ENCODE results near the gene LRRC28. TPM values are rescaled to one million over a fixed set of nuclear protein-coding genes. Genes with fewer than 3 reads are reported as not detected.

The LRRC28 gene
- total and polyA plus RNA-seq, 5 donors: 13.7 to 30.9 (median 30.5) TPM

GRCh38 chr15:99431661-99432091, 180.4 kb downstream of the LRRC28 start:
- DNase-seq: peak in 2 of 3 donors; percentile 28 to 63
- H3K27me3 ChIP-seq (ENCODE audit: control insufficient read depth, insufficient read depth): no peaks in the 10 kb centered on the region
- no peak overlapping the region for H3K4me3 ChIP-seq (ENCODE audit: low read length)
- no peaks in the 10 kb centered on the region for H3K9me3 ChIP-seq (ENCODE audit: control insufficient read depth, low read length)
- H3K27ac ChIP-seq (ENCODE audit: low read length): no peak overlapping the region
- H3K4me1 ChIP-seq (ENCODE audit: control insufficient read depth, insufficient read depth, low read length): peaks cover 6% of the 10 kb centered on the region
- 99% methylated on average over 13 of the region's 13 CpGs for WGBS
- intact Hi-C loops (cut with DNase I): no loop called here
- no peak for ATAC-seq

- no peak overlapping the region for H3K4me3 ChIP-seq (ENCODE audit: low read length)
- no peak for ATAC-seq
- peak in 2 of 3 donors; percentile 32 to 58 for DNase-seq
- H3K27ac ChIP-seq (ENCODE audit: low read length): no peak overlapping the region
- WGBS: 93% methylated on average over 15 of the region's 15 CpGs
- no peaks in the 10 kb centered on the region for H3K27me3 ChIP-seq (ENCODE audit: control insufficient read depth, insufficient read depth)
- intact Hi-C loops (cut with DNase I): no loop called here
- peaks cover 8% of the 10 kb centered on the region for H3K4me1 ChIP-seq (ENCODE audit: control insufficient read depth, insufficient read depth, low read length)
- no peaks in the 10 kb centered on the region for H3K9me3 ChIP-seq (ENCODE audit: control insufficient read depth, low read length)
Measured at GRCh38 chr15:99432271-99433025, 181.2 kb downstream of the LRRC28 start.

GRCh38 chr15:99433026-99433756, 181.9 kb downstream of the LRRC28 start:
- H3K4me1 ChIP-seq (ENCODE audit: control insufficient read depth, insufficient read depth, low read length): peaks cover 15% of the 10 kb centered on the region
- 41% methylated on average over 14 of the region's 14 CpGs for WGBS
- H3K4me3 ChIP-seq (ENCODE audit: low read length): no peak overlapping the region
- H3K9me3 ChIP-seq (ENCODE audit: control insufficient read depth, low read length): no peaks in the 10 kb centered on the region
- peak overlapping the region; percentile 28 for H3K27ac ChIP-seq (ENCODE audit: low read length)
- intact Hi-C loops (cut with DNase I): no loop called here
- DNase-seq (peak in 2 of 3 donors; percentile 61 to 66), ATAC-seq (peak; percentile 13 to 63)
- no peaks in the 10 kb centered on the region for H3K27me3 ChIP-seq (ENCODE audit: control insufficient read depth, insufficient read depth)

- peaks cover 16% of the 10 kb centered on the region for H3K4me1 ChIP-seq (ENCODE audit: control insufficient read depth, insufficient read depth, low read length)
- no peak overlapping the region for H3K27ac ChIP-seq (ENCODE audit: low read length)
- no peaks in the 10 kb centered on the region for H3K27me3 ChIP-seq (ENCODE audit: control insufficient read depth, insufficient read depth)
- peak in 2 of 3 donors; percentile 19 to 58 for DNase-seq
- H3K9me3 ChIP-seq (ENCODE audit: control insufficient read depth, low read length): no peaks in the 10 kb centered on the region
- intact Hi-C loops (cut with DNase I): no loop called here
- 84% methylated on average over 21 of the region's 21 CpGs for WGBS
- ATAC-seq: no peak
- no peak overlapping the region for H3K4me3 ChIP-seq (ENCODE audit: low read length)
Measured at GRCh38 chr15:99433757-99434450, 182.6 kb downstream of the LRRC28 start.

GRCh38 chr15:99434506-99435112, 183.3 kb downstream of the LRRC28 start:
- Histone ChIP-seq H3K4me3 (ENCODE audit: low read length) (no peak overlapping the region), H3K4me1 (ENCODE audit: control insufficient read depth, insufficient read depth, low read length) (peaks cover 16% of the 10 kb centered on the region), H3K27ac (ENCODE audit: low read length) (no peak overlapping the region), H3K27me3 (ENCODE audit: control insufficient read depth, insufficient read depth) (no peaks in the 10 kb centered on the region), H3K9me3 (ENCODE audit: control insufficient read depth, low read length) (no peaks in the 10 kb centered on the region)
- 84% methylated on average over 23 of the region's 24 CpGs for WGBS
- intact Hi-C loops (cut with DNase I): no loop called here
- peak in 2 of 3 donors; percentile 13 to 41 for DNase-seq
- no peak for ATAC-seq

GRCh38 chr15:99435113-99435695, 183.9 kb downstream of the LRRC28 start:
- ATAC-seq (peak in 1 of 2 donors; percentile 4), DNase-seq (peak in 2 of 3 donors; percentile 45 to 62)
- no peak overlapping the region for H3K4me3 ChIP-seq (ENCODE audit: low read length)
- intact Hi-C loops (cut with DNase I): no loop called here
- 65% methylated on average over 20 of the region's 20 CpGs for WGBS
- H3K27me3 ChIP-seq (ENCODE audit: control insufficient read depth, insufficient read depth): no peaks in the 10 kb centered on the region
- H3K9me3 ChIP-seq (ENCODE audit: control insufficient read depth, low read length): no peaks in the 10 kb centered on the region
- peaks cover 16% of the 10 kb centered on the region for H3K4me1 ChIP-seq (ENCODE audit: control insufficient read depth, insufficient read depth, low read length)
- peak overlapping the region; percentile 44 for H3K27ac ChIP-seq (ENCODE audit: low read length)

- ATAC-seq (no peak), DNase-seq (peak in 2 of 3 donors; percentile 37 to 47)
- no peaks in the 10 kb centered on the region for H3K9me3 ChIP-seq (ENCODE audit: control insufficient read depth, low read length)
- no peaks in the 10 kb centered on the region for H3K27me3 ChIP-seq (ENCODE audit: control insufficient read depth, insufficient read depth)
- H3K4me3 ChIP-seq (ENCODE audit: low read length): no peak overlapping the region
- 79% methylated on average over 10 of the region's 10 CpGs for WGBS
- H3K4me1 ChIP-seq (ENCODE audit: control insufficient read depth, insufficient read depth, low read length): peaks cover 16% of the 10 kb centered on the region
- intact Hi-C loops (cut with DNase I): no loop called here
- no peak overlapping the region for H3K27ac ChIP-seq (ENCODE audit: low read length)
Measured at GRCh38 chr15:99435877-99436541, 184.7 kb downstream of the LRRC28 start.

GRCh38 chr15:99436542-99437314, 185.4 kb downstream of the LRRC28 start:
- DNase-seq (peak in 2 of 3 donors; percentile 43 to 45), ATAC-seq (no peak)
- Histone ChIP-seq H3K4me3 (ENCODE audit: low read length) (no peak overlapping the region), H3K9me3 (ENCODE audit: control insufficient read depth, low read length) (no peaks in the 10 kb centered on the region), H3K4me1 (ENCODE audit: control insufficient read depth, insufficient read depth, low read length) (peaks cover 18% of the 10 kb centered on the region), H3K27ac (ENCODE audit: low read length) (no peak overlapping the region), H3K27me3 (ENCODE audit: control insufficient read depth, insufficient read depth) (no peaks in the 10 kb centered on the region)
- intact Hi-C loops (cut with DNase I): no loop called here
- WGBS: 82% methylated on average over 21 of the region's 21 CpGs

- WGBS: 70% methylated on average over 23 of the region's 23 CpGs
- H3K4me1 ChIP-seq (ENCODE audit: control insufficient read depth, insufficient read depth, low read length): peaks cover 21% of the 10 kb centered on the region
- ATAC-seq (no peak), DNase-seq (peak in 2 of 3 donors; percentile 50 to 58)
- H3K27ac ChIP-seq (ENCODE audit: low read length): peak overlapping the region; percentile 10
- H3K9me3 ChIP-seq (ENCODE audit: control insufficient read depth, low read length): no peaks in the 10 kb centered on the region
- no peak overlapping the region for H3K4me3 ChIP-seq (ENCODE audit: low read length)
- intact Hi-C loops (cut with DNase I): no loop called here
- no peaks in the 10 kb centered on the region for H3K27me3 ChIP-seq (ENCODE audit: control insufficient read depth, insufficient read depth)
Measured at GRCh38 chr15:99437315-99438223, 186.3 kb downstream of the LRRC28 start.

All from right cardiac atrium (tissue), 5 donors.